ENCODE data around the gene XIRP1.

- TF ChIP-seq EZH2 (optimal IDR thresholded peaks at IDR 0.05; ENCODE audit: low read depth, low read length) = no peak
- TF ChIP-seq CTCF (IDR thresholded peaks at IDR 0.05; ENCODE audit: low read length) = no peak
- TF ChIP-seq EZH2phosphoT487 (IDR thresholded peaks at IDR 0.05; ENCODE audit: low read length) = no peak
These were observed 26.2 kb downstream of the XIRP1 start for GRCh38 chr3:39166134-39166710.

Measured in MM.1S (cell line).